KOPT-K1 (cell line): ENCODE data around the gene RNU7-1.
A peak's percentile ranks its signal among the peaks of the same experiment; 100 is the strongest.

Source experiments
- H3K27ac ChIP-seq: fragments of 200-600 bp; sonication (generic); 2 replicates; pipeline ENCODE4 v1.5.1; 2016; ENCODE audit warnings: antibody characterized with exemption, mild to moderate bottlenecking, low read depth, low read length; ENCODE audit not compliant: poor library complexity, severe bottlenecking
- H3K36me3 ChIP-seq: fragments of 200-600 bp; sonication (generic); 2 replicates; pipeline ENCODE4 v1.5.1; 2017; ENCODE audit warnings: antibody characterized with exemption, mild to moderate bottlenecking, low read length, moderate library complexity; ENCODE audit not compliant: insufficient read depth
- H3K9me3 ChIP-seq: fragments of 200-600 bp; sonication (generic); 2 replicates; pipeline ENCODE4 v1.5.1; 2017; ENCODE audit warnings: antibody characterized with exemption, low read length, mild to moderate bottlenecking; ENCODE audit not compliant: insufficient read depth, poor library complexity, severe bottlenecking

Gene RNU7-1

GRCh38 chr12:6914947-6915788, 28.4 kb upstream of the RNU7-1 start:
- Histone ChIP-seq H3K36me3 (peaks cover 41% of the 10 kb centered on the region), H3K9me3 (no peaks in the 10 kb centered on the region), H3K27ac (peak overlapping the region; percentile 51)

- Histone ChIP-seq H3K9me3 (no peaks in the 10 kb centered on the region), H3K36me3 (peaks cover 45% of the 10 kb centered on the region), H3K27ac (no peak overlapping the region)
Measured at GRCh38 chr12:6915789-6916285, 27.8 kb upstream of the RNU7-1 start.

- Histone ChIP-seq H3K9me3 (no peaks in the 10 kb centered on the region), H3K36me3 (peaks cover 53% of the 10 kb centered on the region), H3K27ac (no peak overlapping the region)
Measured at GRCh38 chr12:6916426-6917200, 27.0 kb upstream of the RNU7-1 start.

GRCh38 chr12:6917491-6918231, 26.0 kb upstream of the RNU7-1 start:
- no peak overlapping the region for H3K27ac ChIP-seq
- no peaks in the 10 kb centered on the region for H3K9me3 ChIP-seq
- H3K36me3 ChIP-seq: peaks cover 63% of the 10 kb centered on the region

- no peaks in the 10 kb centered on the region for H3K9me3 ChIP-seq
- H3K36me3 ChIP-seq: peaks cover 76% of the 10 kb centered on the region
- H3K27ac ChIP-seq: no peak overlapping the region
Measured at GRCh38 chr12:6919588-6919987, 24.0 kb upstream of the RNU7-1 start.

- Histone ChIP-seq H3K9me3 (no peaks in the 10 kb centered on the region), H3K36me3 (peaks cover 68% of the 10 kb centered on the region), H3K27ac (no peak overlapping the region)
Measured at GRCh38 chr12:6921539-6921938, 22.1 kb upstream of the RNU7-1 start.

- Histone ChIP-seq H3K27ac (no peak overlapping the region), H3K36me3 (peaks cover 61% of the 10 kb centered on the region), H3K9me3 (no peaks in the 10 kb centered on the region)
Measured at GRCh38 chr12:6921996-6922946, 21.3 kb upstream of the RNU7-1 start.

GRCh38 chr12:6923003-6923732, 20.4 kb upstream of the RNU7-1 start:
- Histone ChIP-seq H3K9me3 (no peaks in the 10 kb centered on the region), H3K27ac (no peak overlapping the region), H3K36me3 (peaks cover 52% of the 10 kb centered on the region)

- no peaks in the 10 kb centered on the region for H3K9me3 ChIP-seq
- no peak overlapping the region for H3K27ac ChIP-seq
- H3K36me3 ChIP-seq: peaks cover 48% of the 10 kb centered on the region
Measured at GRCh38 chr12:6923851-6924250, 19.8 kb upstream of the RNU7-1 start.

- Histone ChIP-seq H3K27ac (no peak overlapping the region), H3K9me3 (no peaks in the 10 kb centered on the region), H3K36me3 (peaks cover 34% of the 10 kb centered on the region)
Measured at GRCh38 chr12:6925239-6925539, 18.4 kb upstream of the RNU7-1 start.

GRCh38 chr12:6925540-6926279, 17.9 kb upstream of the RNU7-1 start:
- H3K27ac ChIP-seq: no peak overlapping the region
- no peaks in the 10 kb centered on the region for H3K9me3 ChIP-seq
- H3K36me3 ChIP-seq: peaks cover 33% of the 10 kb centered on the region

GRCh38 chr12:6927379-6928021, 16.1 kb upstream of the RNU7-1 start, which contains the start of gene ATN1:
ATN1 (plus strand) TSS chr12:6927959; CDS start chr12:6934002, 6,043 bp downstream.
- Histone ChIP-seq H3K9me3 (no peaks in the 10 kb centered on the region), H3K27ac (peak within 1 kb of the TSS; percentile 78), H3K36me3 (peaks cover 15% of the 10 kb centered on the region)
